Activated B cell treated with CpG ODN at 0.5 μM for 24 hours (primary cell): ENCODE results near the gene CTNNA2. TPM values are rescaled to one million over a fixed set of nuclear protein-coding genes. Genes with fewer than 3 reads are reported as not detected.
"Not testable (repeated sequence)": the region's sequence is repeated elsewhere in the genome, so short reads cannot be mapped to it uniquely, and the experiment has no call there.

ENCODE experiments used
- ATAC-seq: fragments of 200-7000 bp; cut with Tn5 transposase; one replicate; pipeline ENCODE4 v1.10.0; 2021; ENCODE audit warnings: low read depth, mild to moderate bottlenecking, moderate library complexity
- CTCF ChIA-PET: fragments of 350-600 bp; sonication (Branson Sonifier 250); formaldehyde crosslinking; loops from one replicate; lab custom pipeline; 2021; ENCODE audit warnings: antibody characterized with exemption; lab: Charles Lee
- POLR2A ChIA-PET: fragments of 350-600 bp; sonication (Branson Sonifier 250); formaldehyde crosslinking; loops from one replicate; lab custom pipeline; 2021; ENCODE audit warnings: antibody characterized with exemption; lab: Charles Lee
- DNase-seq: peaks from one replicate; pipeline ENCODE4 v3.0.0; 2022
- H3K27ac Mint-ChIP-seq: one replicate; pipeline ENCODE4 v1.8.0; 2020; ENCODE audit warnings: mixed read lengths
- H3K27me3 Mint-ChIP-seq: one replicate; pipeline ENCODE4 v1.8.0; 2021; ENCODE audit warnings: mixed read lengths
- H3K36me3 Mint-ChIP-seq: one replicate; pipeline ENCODE4 v1.8.0; 2021; ENCODE audit warnings: low read depth, mixed read lengths
- H3K4me1 Mint-ChIP-seq: one replicate; pipeline ENCODE4 v1.8.0; 2021; ENCODE audit warnings: mixed read lengths
- H3K4me3 Mint-ChIP-seq: one replicate; pipeline ENCODE4 v1.8.0; 2020; ENCODE audit warnings: mild to moderate bottlenecking, mixed read lengths
- H3K9me3 Mint-ChIP-seq: one replicate; pipeline ENCODE4 v1.8.0; 2020; ENCODE audit warnings: mixed read lengths
- CTCF ChIP-seq: fragments of 200-600 bp; IDR thresholded peaks from one replicate; pipeline ENCODE4 v1.8.0; 2022; ENCODE audit warnings: antibody characterized with exemption, mild to moderate bottlenecking
- intact Hi-C: fragments of 100-400 bp; cut with micrococcal nuclease; formaldehyde crosslinking; loops from one replicate; pipeline ENCODE4 v1.15.1; 2024
- total RNA-seq: library from RNA; stranded (reverse); gene quantifications from 2 replicates; pipeline ENCODE4 v1.2.3, GENCODE V29; 2022

The CTNNA2 gene
- total RNA-seq, 1 donor from 2014 or later: not detected

GRCh38 chr2:80139001-80139400 lies 626.1 kb downstream of the CTNNA2 start:
- Mint-ChIP-seq H3K4me1 (no peaks in the 10 kb centered on the region), H3K27ac (no peak overlapping the region), H3K36me3 (no peaks in the 10 kb centered on the region), H3K9me3 (peaks cover 9% of the 10 kb centered on the region), H3K4me3 (no peak overlapping the region), H3K27me3 (no peaks in the 10 kb centered on the region)
- ChIA-PET CTCF (no interaction called here), POLR2A (no interaction called here)
- no peak for DNase-seq
- no peak for TF ChIP-seq CTCF
- intact Hi-C loops: no loop called here
- ATAC-seq: no peak

GRCh38 chr2:80141007-80141726 lies 628.3 kb downstream of the CTNNA2 start:
- H3K27me3 Mint-ChIP-seq: no peaks in the 10 kb centered on the region
- peaks cover 2% of the 10 kb centered on the region for H3K9me3 Mint-ChIP-seq
- no peak overlapping the region for H3K27ac Mint-ChIP-seq
- no peak for ATAC-seq
- DNase-seq: no peak
- no peaks in the 10 kb centered on the region for H3K36me3 Mint-ChIP-seq
- CTCF ChIA-PET: no interaction called here
- intact Hi-C loops: no loop called here
- POLR2A ChIA-PET: no interaction called here
- no peak for TF ChIP-seq CTCF
- no peaks in the 10 kb centered on the region for H3K4me1 Mint-ChIP-seq
- no peak overlapping the region for H3K4me3 Mint-ChIP-seq

- H3K27ac Mint-ChIP-seq: no peak overlapping the region
- no peaks in the 10 kb centered on the region for H3K36me3 Mint-ChIP-seq
- peaks cover 2% of the 10 kb centered on the region for H3K9me3 Mint-ChIP-seq
- no peaks in the 10 kb centered on the region for H3K27me3 Mint-ChIP-seq
- no peak for DNase-seq
- CTCF ChIA-PET: no interaction called here
- intact Hi-C loops: no loop called here
- no peaks in the 10 kb centered on the region for H3K4me1 Mint-ChIP-seq
- no peak overlapping the region for H3K4me3 Mint-ChIP-seq
- TF ChIP-seq CTCF: no peak
- no peak for ATAC-seq
- POLR2A ChIA-PET: no interaction called here
Observed at GRCh38 chr2:80145499-80145898, 632.6 kb downstream of the CTNNA2 start.

- CTCF ChIA-PET, H3K27me3 Mint-ChIP-seq, H3K9me3 Mint-ChIP-seq, intact Hi-C loops, DNase-seq, ATAC-seq, H3K4me1 Mint-ChIP-seq, POLR2A ChIA-PET, H3K36me3 Mint-ChIP-seq, H3K27ac Mint-ChIP-seq, H3K4me3 Mint-ChIP-seq: not testable (repeated sequence)
Observed at GRCh38 chr2:80146757-80147156, 633.9 kb downstream of the CTNNA2 start.

GRCh38 chr2:80147690-80148089 lies 634.8 kb downstream of the CTNNA2 start:
- TF ChIP-seq CTCF: no peak
- ChIA-PET POLR2A (no interaction called here), CTCF (no interaction called here)
- Mint-ChIP-seq H3K36me3 (no peaks in the 10 kb centered on the region), H3K9me3 (peaks cover 2% of the 10 kb centered on the region), H3K4me1 (no peaks in the 10 kb centered on the region), H3K4me3 (no peak overlapping the region), H3K27me3 (no peaks in the 10 kb centered on the region), H3K27ac (no peak overlapping the region)
- intact Hi-C loops: no loop called here
- no peak for ATAC-seq
- DNase-seq: no peak

GRCh38 chr2:80148906-80149305 lies 636.1 kb downstream of the CTNNA2 start:
- H3K27me3 Mint-ChIP-seq: no peaks in the 10 kb centered on the region
- DNase-seq: no peak
- CTCF ChIA-PET: no interaction called here
- H3K9me3 Mint-ChIP-seq: peaks cover 2% of the 10 kb centered on the region
- no peak overlapping the region for H3K4me3 Mint-ChIP-seq
- TF ChIP-seq CTCF: no peak
- no peak for ATAC-seq
- intact Hi-C loops: no loop called here
- POLR2A ChIA-PET: no interaction called here
- no peaks in the 10 kb centered on the region for H3K4me1 Mint-ChIP-seq
- H3K36me3 Mint-ChIP-seq: no peaks in the 10 kb centered on the region
- no peak overlapping the region for H3K27ac Mint-ChIP-seq
